ENCODE data around the gene DCUN1D1.

- TF ChIP-seq HDGF (IDR thresholded peaks at IDR 0.05; ENCODE audit: borderline replicate concordance), result no peak
- TF ChIP-seq SP1 (IDR thresholded peaks at IDR 0.05), result no peak
- TF ChIP-seq SUZ12 (IDR thresholded peaks at IDR 0.05), result no peak
- TF ChIP-seq FOXA1 (IDR thresholded peaks at IDR 0.05), result no peak
Measured at GRCh38 chr3:182940266-182940808, 40.0 kb downstream of the DCUN1D1 start.
